Activated T-cell treated with anti-CD3 and anti-CD28 coated beads, Interleukin-2, amount 50 U/mL, for 4 hours (primary cell): Measurements from ENCODE around the gene ITIH1. TPM values are rescaled to one million over a fixed set of nuclear protein-coding genes. Genes with fewer than 3 reads are reported as not detected.

Experiments
- ATAC-seq, 2 donors: fragments of 200-7000 bp; cut with Tn5 transposase; one replicate each; pipeline ENCODE4 v1.10.0; 2021
- DNase-seq: peaks from one replicate; pipeline ENCODE4 v3.0.0-alpha.2; 2020
- H3K27me3 Mint-ChIP-seq: one replicate; pipeline ENCODE4 v1.8.0; 2021; ENCODE audit warnings: low read depth, mixed read lengths
- H3K36me3 Mint-ChIP-seq: one replicate; pipeline ENCODE4 v1.8.0; 2022; ENCODE audit warnings: mixed read lengths; ENCODE audit not compliant: insufficient read depth
- H3K4me1 Mint-ChIP-seq: one replicate; pipeline ENCODE4 v1.8.0; 2021; ENCODE audit warnings: low read depth, mixed read lengths
- H3K4me3 Mint-ChIP-seq: one replicate; pipeline ENCODE4 v1.8.0; 2021; ENCODE audit warnings: mild to moderate bottlenecking, moderate library complexity, mixed read lengths
- H3K9me3 Mint-ChIP-seq: one replicate; pipeline ENCODE4 v1.8.0; 2021; ENCODE audit warnings: mixed read lengths
- total RNA-seq, 3 donors: library from RNA; stranded (reverse); gene quantifications; one replicate each; pipeline ENCODE4 v1.2.1, GENCODE V29; 2021

Gene ITIH1
- total RNA-seq, 3 donors from 2014 or later: 0.15 to 0.19 TPM; not detected in 1

GRCh38 chr3:52782412-52783210, 5.2 kb downstream of the ITIH1 start:
- ATAC-seq: no peak
- no peak overlapping the region for H3K4me3 Mint-ChIP-seq
- no peaks in the 10 kb centered on the region for H3K36me3 Mint-ChIP-seq
- no peak for DNase-seq
- H3K9me3 Mint-ChIP-seq: no peaks in the 10 kb centered on the region
- no peaks in the 10 kb centered on the region for H3K4me1 Mint-ChIP-seq
- peaks cover 7% of the 10 kb centered on the region for H3K27me3 Mint-ChIP-seq

GRCh38 chr3:52783211-52783555, 5.8 kb downstream of the ITIH1 start:
- ATAC-seq: no peak
- H3K27me3 Mint-ChIP-seq: peaks cover 7% of the 10 kb centered on the region
- no peak for DNase-seq

DNA sequence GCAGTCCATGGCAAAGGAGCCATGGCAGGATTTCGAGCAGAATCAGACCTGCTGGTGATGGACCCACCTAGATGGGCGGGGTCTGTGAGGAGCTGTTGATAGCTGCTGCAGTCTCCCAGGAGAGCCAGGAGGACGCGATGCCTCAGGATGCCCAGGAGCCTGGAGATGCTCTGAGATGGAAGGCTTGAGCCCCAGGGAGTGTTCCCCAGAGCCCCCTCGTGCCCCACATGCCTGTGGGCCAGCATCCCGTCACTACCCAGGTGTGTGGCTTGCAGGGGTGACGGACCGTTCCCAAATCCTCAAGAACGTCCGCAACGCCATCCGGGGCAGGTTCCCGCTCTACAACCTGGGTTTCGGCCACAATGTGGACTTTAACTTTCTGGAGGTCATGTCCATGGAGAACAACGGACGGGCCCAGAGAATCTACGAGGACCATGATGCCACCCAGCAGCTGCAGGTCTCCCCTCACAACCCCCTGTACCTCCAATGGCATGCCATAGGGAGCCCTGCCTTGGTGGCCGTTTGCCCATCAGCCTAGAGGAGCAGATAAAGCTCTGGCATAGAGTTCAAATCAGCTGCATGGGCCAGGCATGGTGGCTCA, 6.7 kb downstream of the ITIH1 start:
- no peaks in the 10 kb centered on the region for H3K4me1 Mint-ChIP-seq
- H3K27me3 Mint-ChIP-seq: peaks cover 7% of the 10 kb centered on the region
- H3K4me3 Mint-ChIP-seq: no peak overlapping the region
- ATAC-seq (no peak), DNase-seq (no peak)
- H3K36me3 Mint-ChIP-seq: no peaks in the 10 kb centered on the region
- H3K9me3 Mint-ChIP-seq: no peaks in the 10 kb centered on the region

More at GRCh38 chr3:52783211-52783555, 5.8 kb downstream of the ITIH1 start:
- no peaks in the 10 kb centered on the region for H3K4me1 Mint-ChIP-seq
- H3K4me3 Mint-ChIP-seq: no peak overlapping the region
- H3K36me3 Mint-ChIP-seq: no peaks in the 10 kb centered on the region
- no peaks in the 10 kb centered on the region for H3K9me3 Mint-ChIP-seq

DNA sequence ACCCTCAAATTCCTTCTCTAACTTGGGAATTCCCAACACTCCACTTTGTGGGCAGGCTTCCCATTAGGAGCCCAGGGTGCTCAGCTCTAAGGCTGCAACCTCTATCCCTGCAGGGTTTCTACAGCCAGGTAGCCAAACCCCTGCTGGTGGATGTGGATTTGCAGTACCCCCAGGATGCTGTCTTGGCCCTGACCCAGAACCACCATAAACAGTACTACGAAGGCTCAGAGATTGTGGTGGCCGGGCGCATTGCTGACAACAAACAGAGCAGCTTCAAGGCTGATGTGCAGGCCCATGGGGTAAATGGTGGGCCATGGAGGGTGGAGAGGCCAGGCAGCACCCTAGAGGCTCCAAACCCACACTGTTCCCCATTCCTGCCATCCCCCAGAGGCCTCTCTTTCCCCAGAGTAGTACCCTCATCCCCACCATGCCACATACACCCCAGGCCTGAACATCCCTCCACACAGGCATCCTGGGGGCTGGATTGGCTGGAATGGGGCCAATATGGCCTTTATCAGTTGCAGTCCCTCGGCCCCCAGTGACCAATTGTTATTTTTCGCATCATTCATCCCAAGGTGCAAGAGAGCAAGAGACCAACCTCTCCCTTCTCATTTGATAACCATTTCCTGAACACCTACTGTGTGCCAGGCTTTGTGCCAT, 7.7 kb downstream of the ITIH1 start:
- ATAC-seq (no peak), DNase-seq (no peak)
- no peaks in the 10 kb centered on the region for H3K4me1 Mint-ChIP-seq
- peaks cover 7% of the 10 kb centered on the region for H3K27me3 Mint-ChIP-seq
- no peak overlapping the region for H3K4me3 Mint-ChIP-seq
- H3K36me3 Mint-ChIP-seq: no peaks in the 10 kb centered on the region
- H3K9me3 Mint-ChIP-seq: no peaks in the 10 kb centered on the region

- H3K4me3 Mint-ChIP-seq: no peak overlapping the region
- peaks cover 7% of the 10 kb centered on the region for H3K27me3 Mint-ChIP-seq
- no peaks in the 10 kb centered on the region for H3K9me3 Mint-ChIP-seq
- ATAC-seq (no peak), DNase-seq (no peak)
- H3K4me1 Mint-ChIP-seq: no peaks in the 10 kb centered on the region
- H3K36me3 Mint-ChIP-seq: no peaks in the 10 kb centered on the region
Measured at GRCh38 chr3:52786330-52787215, 9.2 kb downstream of the ITIH1 start.

- Mint-ChIP-seq H3K9me3 (no peaks in the 10 kb centered on the region), H3K4me1 (no peaks in the 10 kb centered on the region), H3K4me3 (no peak overlapping the region), H3K27me3 (peaks cover 2% of the 10 kb centered on the region), H3K36me3 (no peaks in the 10 kb centered on the region)
- ATAC-seq: no peak
- no peak for DNase-seq
Measured at GRCh38 chr3:52787246-52787645, 9.8 kb downstream of the ITIH1 start.

- DNase-seq (no peak), ATAC-seq (no peak)
- Mint-ChIP-seq H3K4me1 (no peaks in the 10 kb centered on the region), H3K9me3 (no peaks in the 10 kb centered on the region), H3K36me3 (no peaks in the 10 kb centered on the region), H3K27me3 (no peaks in the 10 kb centered on the region), H3K4me3 (no peak overlapping the region)
Measured at GRCh38 chr3:52787672-52788625, 10.6 kb downstream of the ITIH1 start.

DNA sequence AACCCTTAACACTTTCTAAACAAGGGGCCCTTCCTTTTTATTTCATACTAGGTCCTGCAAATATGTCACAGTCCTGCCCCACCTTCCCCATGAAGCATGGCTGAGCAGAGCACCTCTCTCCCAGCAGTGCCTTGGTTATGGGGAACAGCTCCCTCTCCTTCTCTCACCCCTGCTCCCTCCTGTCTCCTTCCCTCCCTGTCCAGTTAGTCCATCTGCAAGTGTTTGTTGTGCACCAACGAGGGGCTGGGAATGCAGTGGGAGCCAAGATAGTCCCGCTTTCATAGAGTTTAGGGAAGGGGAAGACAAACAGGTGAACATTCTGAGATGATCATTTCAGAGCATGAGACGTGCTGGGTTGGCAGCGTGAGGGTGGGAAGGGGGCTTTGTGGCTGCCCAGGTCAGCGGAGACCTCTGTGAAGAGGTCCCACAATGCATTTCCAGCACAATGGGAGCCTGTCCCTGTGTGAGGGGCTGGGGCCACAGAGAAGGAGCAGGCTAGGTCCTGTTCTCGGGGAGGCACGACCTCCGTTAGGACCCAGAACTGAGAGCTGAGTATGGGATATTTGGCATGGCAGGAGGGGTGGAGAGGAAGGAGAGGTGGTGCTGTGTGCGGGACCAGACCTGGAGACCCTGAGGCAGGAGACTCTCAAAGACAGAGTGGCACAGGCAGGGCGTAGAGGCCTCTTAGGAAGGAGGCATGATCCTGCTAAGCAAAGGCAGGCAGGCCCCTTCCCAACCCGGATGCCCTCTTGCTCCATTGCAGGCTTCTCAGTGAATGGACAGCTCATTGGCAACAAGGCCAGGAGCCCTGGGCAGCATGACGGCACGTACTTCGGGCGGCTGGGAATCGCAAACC, 11.7 kb downstream of the ITIH1 start:
- no peak for ATAC-seq
- H3K4me1 Mint-ChIP-seq: no peaks in the 10 kb centered on the region
- DNase-seq: no peak
- no peaks in the 10 kb centered on the region for H3K27me3 Mint-ChIP-seq
- no peaks in the 10 kb centered on the region for H3K9me3 Mint-ChIP-seq
- H3K4me3 Mint-ChIP-seq: no peak overlapping the region
- no peaks in the 10 kb centered on the region for H3K36me3 Mint-ChIP-seq

- no peaks in the 10 kb centered on the region for H3K4me1 Mint-ChIP-seq
- no peak for ATAC-seq
- no peaks in the 10 kb centered on the region for H3K9me3 Mint-ChIP-seq
- no peaks in the 10 kb centered on the region for H3K27me3 Mint-ChIP-seq
- DNase-seq: no peak
- H3K36me3 Mint-ChIP-seq: no peaks in the 10 kb centered on the region
- H3K4me3 Mint-ChIP-seq: no peak overlapping the region
Measured at GRCh38 chr3:52789746-52790040, 12.3 kb downstream of the ITIH1 start.

- no peaks in the 10 kb centered on the region for H3K4me1 Mint-ChIP-seq
- H3K9me3 Mint-ChIP-seq: no peaks in the 10 kb centered on the region
- H3K4me3 Mint-ChIP-seq: no peak overlapping the region
- H3K36me3 Mint-ChIP-seq: no peaks in the 10 kb centered on the region
- ATAC-seq (no peak), DNase-seq (no peak)
- no peaks in the 10 kb centered on the region for H3K27me3 Mint-ChIP-seq
Measured at GRCh38 chr3:52790337-52790736, 12.9 kb downstream of the ITIH1 start.

- Mint-ChIP-seq H3K36me3 (no peaks in the 10 kb centered on the region), H3K9me3 (no peaks in the 10 kb centered on the region), H3K27me3 (no peaks in the 10 kb centered on the region), H3K4me1 (no peaks in the 10 kb centered on the region), H3K4me3 (no peak overlapping the region)
- ATAC-seq (no peak), DNase-seq (no peak)
Measured at GRCh38 chr3:52790741-52791140, 13.3 kb downstream of the ITIH1 start.

GRCh38 chr3:52791366-52791765, 14.0 kb downstream of the ITIH1 start:
- Mint-ChIP-seq H3K4me3 (no peak overlapping the region), H3K36me3 (no peaks in the 10 kb centered on the region), H3K27me3 (no peaks in the 10 kb centered on the region), H3K9me3 (no peaks in the 10 kb centered on the region), H3K4me1 (no peaks in the 10 kb centered on the region)
- ATAC-seq (no peak), DNase-seq (no peak)

- Mint-ChIP-seq H3K36me3 (no peaks in the 10 kb centered on the region), H3K4me3 (no peak overlapping the region), H3K9me3 (no peaks in the 10 kb centered on the region), H3K27me3 (no peaks in the 10 kb centered on the region), H3K4me1 (no peaks in the 10 kb centered on the region)
- DNase-seq: no peak
- ATAC-seq: no peak
Measured at GRCh38 chr3:52791928-52792327, 14.5 kb downstream of the ITIH1 start.
